Superior temporal gyrus (tissue), 1 donor: ENCODE measurements around the gene CCDC183.
"Not testable (repeated sequence)": the region's sequence is repeated elsewhere in the genome, so short reads cannot be mapped to it uniquely, and the experiment has no call there.

Source experiments
- DNase-seq: peaks from one replicate; pipeline ENCODE4 v3.0.0-alpha.2; 2016; ENCODE audit errors: extremely low spot score

The CCDC183 gene

GRCh38 chr9:136784997-136785361 is 11.2 kb upstream of the CCDC183 start:
- DNase-seq = no peak

- not testable (repeated sequence) for DNase-seq
Observed at GRCh38 chr9:136785565-136786355, 10.4 kb upstream of the CCDC183 start.

GRCh38 chr9:136786451-136786850 is 9.7 kb upstream of the CCDC183 start:
- peak; percentile 84 for DNase-seq

- DNase-seq = peak; percentile 56
Observed at GRCh38 chr9:136786983-136787382, 9.2 kb upstream of the CCDC183 start.

- DNase-seq = peak; percentile 95
Observed at GRCh38 chr9:136787690-136788400, 8.3 kb upstream of the CCDC183 start.

- DNase-seq = not testable (repeated sequence)
Observed at GRCh38 chr9:136788644-136789522, 7.3 kb upstream of the CCDC183 start.

- DNase-seq = no peak
Observed at GRCh38 chr9:136789523-136789937, 6.6 kb upstream of the CCDC183 start.

- peak; percentile 97 for DNase-seq
Observed at GRCh38 chr9:136790640-136791515, 5.3 kb upstream of the CCDC183 start, which contains the start of gene TMEM141. Gene TMEM141 (plus strand): TSS chr9:136791344. CDS start chr9:136791371, 27 bp downstream.

- no peak for DNase-seq
Observed at GRCh38 chr9:136791516-136792276, 4.4 kb upstream of the CCDC183 start.

- DNase-seq = no peak
Observed at GRCh38 chr9:136792321-136793085, 3.6 kb upstream of the CCDC183 start.

- no peak for DNase-seq
Observed at GRCh38 chr9:136793086-136793946, 2.8 kb upstream of the CCDC183 start.

- no peak for DNase-seq
Observed at GRCh38 chr9:136794281-136794999, 1.7 kb upstream of the CCDC183 start.

GRCh38 chr9:136795000-136795348 is 1.2 kb upstream of the CCDC183 start:
- no peak for DNase-seq

GRCh38 chr9:136796775-136797347 is 723 bp downstream of the CCDC183 start:
- not testable (repeated sequence) for DNase-seq

- DNase-seq = no peak
Observed at GRCh38 chr9:136798708-136799078, 2.6 kb downstream of the CCDC183 start.

- no peak for DNase-seq
Observed at GRCh38 chr9:136799079-136799853, 3.1 kb downstream of the CCDC183 start.
